GM11168 (cell line): ENCODE measurements around the gene THAP12.

Experiments
- in situ Hi-C: fragments of 300-500 bp; cut with MboI; formaldehyde crosslinking; loops from one replicate; pipeline ENCODE4 v1.12.0; 2022; ENCODE audit warnings: low sequenced_read_pairs; ENCODE audit not compliant: unreplicated experiment

The THAP12 gene

DNA sequence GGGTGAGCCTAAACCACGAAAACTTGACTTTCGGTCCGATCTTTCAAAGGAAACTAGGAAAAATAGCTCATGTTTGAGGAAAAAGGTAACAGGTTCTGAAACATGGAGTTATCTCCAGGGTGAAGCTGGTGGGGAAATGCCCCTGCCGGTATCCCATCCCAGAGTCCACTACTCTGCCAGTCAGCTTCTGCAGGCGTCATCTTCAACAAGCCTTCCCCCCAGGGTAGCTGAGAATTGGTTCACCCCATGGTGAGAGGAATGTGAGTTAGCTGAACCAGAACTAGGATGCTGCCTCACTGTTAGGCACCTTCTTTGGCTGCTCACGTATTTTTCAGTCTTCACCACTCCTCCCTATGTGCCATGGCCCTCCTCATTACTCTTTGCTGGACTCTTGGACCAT is 1.3 kb upstream of the THAP12 start:
- in situ Hi-C loops: no loop called here

DNA sequence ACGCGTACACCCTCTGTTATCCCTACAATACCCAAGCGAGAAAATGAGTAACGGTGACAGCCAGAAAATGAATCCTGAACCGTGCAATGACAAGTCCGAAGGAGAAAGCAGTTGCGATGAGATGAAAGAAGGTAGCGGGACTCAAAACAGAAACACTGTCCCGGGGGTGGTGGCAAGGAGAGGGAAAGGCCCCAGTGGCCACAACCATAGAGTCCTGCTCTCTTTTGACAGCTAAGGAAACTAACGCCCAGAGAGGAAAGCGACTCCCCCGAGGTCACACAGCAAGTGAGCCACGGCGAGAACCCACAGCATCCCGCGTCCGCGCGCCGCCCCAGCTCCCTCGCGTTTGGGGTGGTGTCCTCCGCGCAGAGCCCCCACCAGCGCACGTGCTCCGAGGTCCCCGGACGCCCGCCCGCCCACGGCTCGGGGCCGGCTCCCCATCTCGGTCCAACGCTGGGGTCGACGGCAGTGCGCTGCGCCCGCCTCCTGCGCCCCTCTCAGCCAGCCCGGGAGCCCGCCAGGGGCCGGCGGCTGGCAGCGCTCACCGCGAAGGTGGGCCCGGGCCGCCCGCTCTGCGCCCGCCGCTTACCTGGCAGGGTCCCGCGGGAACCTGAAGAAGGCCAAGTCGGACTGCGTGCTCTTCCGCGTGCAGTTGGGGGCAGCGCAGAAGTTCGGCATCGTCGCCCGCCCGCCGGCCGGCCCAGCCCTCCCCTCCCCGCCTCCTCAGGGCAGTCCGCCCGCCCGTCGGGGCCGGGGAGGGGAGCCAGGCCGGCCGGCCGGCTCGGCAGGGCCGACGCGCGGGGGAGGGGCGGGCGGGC is 564 bp downstream of the THAP12 start:
- in situ Hi-C loops: no loop called here

- in situ Hi-C loops: no loop called here
Observed at GRCh38 chr11:76379807-76380158, 1.1 kb downstream of the THAP12 start.

GRCh38 chr11:76376746-76377558 is 4.0 kb downstream of the THAP12 start:
- in situ Hi-C loops: no loop called here

DNA sequence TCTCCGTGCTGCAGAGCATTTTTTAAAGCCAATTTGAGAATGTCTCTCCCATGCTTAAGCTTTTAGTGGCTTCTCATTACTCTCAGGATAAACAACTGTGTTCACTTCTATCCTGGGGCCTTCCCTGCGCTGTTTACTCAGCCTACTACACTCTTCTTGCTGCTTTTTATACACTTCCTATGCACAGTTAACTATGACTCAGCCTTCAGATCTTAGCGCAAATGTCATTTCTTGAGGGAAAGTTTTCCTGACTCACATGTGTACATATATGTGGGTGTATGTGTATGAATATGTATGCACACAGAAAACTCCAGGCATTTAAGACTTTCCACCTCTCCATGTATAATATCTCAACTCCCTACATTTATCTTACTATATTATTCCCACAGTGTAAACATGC is 9.8 kb downstream of the THAP12 start:
- in situ Hi-C loops: no loop called here

GRCh38 chr11:76369406-76369805 is 11.5 kb downstream of the THAP12 start:
- in situ Hi-C loops: no loop called here

DNA sequence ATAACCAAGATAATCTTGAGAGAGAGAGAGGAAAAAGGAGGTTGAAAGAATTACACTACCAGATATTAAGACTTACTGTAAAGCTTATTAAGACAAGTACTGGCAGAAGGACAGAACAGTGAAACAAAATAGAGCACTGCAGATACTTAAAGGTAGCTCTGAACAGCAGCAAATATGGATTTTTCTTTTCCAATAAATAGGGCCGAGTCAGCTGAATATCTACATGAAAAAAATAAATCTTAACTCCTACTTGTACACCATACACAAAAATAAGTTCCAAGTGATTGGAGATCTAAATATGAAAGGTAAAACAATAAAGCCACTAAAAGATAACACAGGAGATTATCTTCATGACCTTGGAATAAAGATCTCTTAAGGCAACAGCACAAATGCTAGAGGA is 12.4 kb downstream of the THAP12 start:
- in situ Hi-C loops: no loop called here

GRCh38 chr11:76365038-76365679 is 15.8 kb downstream of the THAP12 start:
- in situ Hi-C loops: no loop called here

- in situ Hi-C loops: no loop called here
Observed at GRCh38 chr11:76362716-76363115, 18.2 kb downstream of the THAP12 start.

DNA sequence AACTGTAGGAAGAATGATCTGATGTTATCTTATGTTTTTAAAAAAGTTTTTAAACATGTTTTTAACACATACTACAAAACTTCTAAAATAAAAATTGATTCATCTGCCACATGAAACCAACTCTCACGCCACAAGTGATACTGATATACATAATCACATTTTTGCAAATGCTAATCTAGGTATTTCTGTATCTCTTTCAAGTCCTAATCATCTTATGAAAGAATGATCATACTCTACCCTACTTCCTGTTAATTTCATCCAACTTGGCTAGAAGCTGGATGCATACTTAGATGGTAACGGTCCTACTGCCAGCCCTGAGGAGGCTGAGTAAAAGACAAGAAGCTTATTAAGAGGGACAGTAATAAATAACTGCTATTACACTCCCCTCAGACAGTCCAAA is 19.2 kb downstream of the THAP12 start:
- in situ Hi-C loops: no loop called here

- in situ Hi-C loops: no loop called here
Observed at GRCh38 chr11:76361374-76361773, 19.6 kb downstream of the THAP12 start.

- in situ Hi-C loops: no loop called here
Observed at GRCh38 chr11:76355172-76355571, 25.8 kb downstream of the THAP12 start.

DNA sequence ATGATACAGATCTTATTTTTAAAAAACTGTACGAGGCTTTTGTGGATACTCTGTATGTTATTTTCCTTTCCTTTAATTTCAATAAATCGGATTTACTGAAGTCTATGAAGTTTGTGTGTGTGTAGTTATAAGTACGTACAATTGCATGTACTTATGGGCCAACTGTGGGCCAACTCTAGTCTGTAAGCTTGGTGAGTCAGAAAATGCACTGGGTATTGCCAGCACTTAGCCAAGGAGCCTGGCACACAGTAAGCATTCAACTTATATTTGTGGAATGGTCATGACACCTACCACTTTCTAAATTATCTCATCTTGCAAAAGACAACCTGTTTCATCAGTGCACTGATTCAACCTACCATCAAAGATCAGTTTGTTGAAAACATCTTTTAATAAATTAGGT is 32.6 kb downstream of the THAP12 start:
- in situ Hi-C loops: no loop called here

- in situ Hi-C loops: no loop called here
Observed at GRCh38 chr11:76347466-76347865, 33.5 kb downstream of the THAP12 start.

DNA sequence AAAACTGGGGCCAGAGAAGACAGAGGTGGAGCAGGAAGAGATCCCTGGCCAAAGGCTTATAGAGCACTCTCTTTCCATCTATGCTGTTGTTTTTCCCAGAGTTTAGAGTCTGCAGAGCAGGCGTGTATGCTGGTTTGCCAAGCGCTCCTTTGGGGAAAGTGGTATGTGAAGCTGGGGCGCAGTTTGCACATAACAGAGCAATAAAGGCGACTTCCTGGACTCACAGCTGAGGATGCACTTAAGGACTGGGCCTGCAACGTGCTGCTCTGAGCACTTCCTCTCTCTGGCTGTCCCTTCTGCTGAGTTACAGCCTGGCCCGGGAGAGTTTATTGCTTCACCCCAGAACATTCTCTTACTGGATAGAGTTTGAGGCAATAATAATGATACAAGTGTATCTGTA is 41.7 kb downstream of the THAP12 start:
- in situ Hi-C loops: no loop called here

DNA sequence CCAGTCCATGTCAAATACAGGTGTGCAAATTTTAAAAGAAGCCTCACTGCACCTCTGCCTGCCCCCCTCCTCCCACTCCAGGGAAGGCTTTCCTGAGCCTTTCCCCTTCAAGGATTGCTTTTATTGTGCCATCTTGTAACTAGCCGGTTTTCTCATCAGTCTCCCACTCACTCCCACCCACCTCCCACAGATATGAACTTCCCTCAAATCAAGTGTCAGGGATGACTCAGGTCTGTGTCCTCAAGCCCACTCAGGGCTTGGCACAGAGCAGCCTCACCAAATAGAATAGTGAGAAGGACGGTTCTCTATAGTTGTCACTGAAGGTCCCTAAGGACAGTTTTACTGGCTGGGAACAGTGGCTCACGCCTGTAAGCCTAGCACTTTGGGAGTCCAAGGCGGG is 43.0 kb downstream of the THAP12 start:
- in situ Hi-C loops: no loop called here

DNA sequence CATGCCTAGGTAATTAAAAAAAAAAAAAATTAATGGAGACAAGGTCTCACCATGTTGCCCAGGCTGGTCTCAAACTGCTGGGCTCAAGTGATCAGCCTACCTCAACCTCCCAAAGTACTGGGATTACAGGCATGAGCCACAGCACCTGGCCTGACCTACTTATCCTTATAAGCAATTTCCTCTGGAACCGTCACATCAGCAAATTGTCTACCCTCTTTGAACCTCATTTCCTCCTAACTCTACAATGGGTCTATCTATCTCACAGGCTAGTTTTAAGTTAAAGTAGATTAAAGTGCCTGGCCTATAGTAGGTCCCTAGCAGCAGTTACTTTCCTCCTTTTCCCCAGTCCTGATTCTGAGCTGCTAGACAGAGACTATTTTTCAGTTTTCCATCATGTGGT is 43.5 kb downstream of the THAP12 start:
- in situ Hi-C loops: no loop called here

- in situ Hi-C loops: no loop called here
Observed at GRCh38 chr11:76336597-76336996, 44.3 kb downstream of the THAP12 start.

DNA sequence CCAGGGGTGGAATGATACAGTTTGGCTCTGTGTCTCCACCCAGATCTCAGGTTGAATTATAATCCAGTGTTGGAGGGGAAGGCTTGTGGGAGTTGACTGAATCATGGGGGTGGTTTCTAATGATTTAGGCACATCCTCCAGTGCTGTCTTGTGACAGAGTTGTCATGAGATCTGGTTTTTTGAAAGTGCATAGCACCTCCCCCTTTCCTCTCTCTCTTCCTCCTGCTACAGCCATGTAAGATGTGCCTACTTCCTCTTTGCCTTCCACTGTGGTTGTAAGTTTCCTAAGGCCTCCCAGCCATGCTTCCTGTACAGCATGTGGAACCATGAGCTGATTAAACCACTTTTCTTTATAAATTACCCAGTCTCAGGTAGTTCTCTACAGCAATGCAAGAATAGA is 45.1 kb downstream of the THAP12 start:
- in situ Hi-C loops: no loop called here

- in situ Hi-C loops: no loop called here
Observed at GRCh38 chr11:76334826-76335389, 46.0 kb downstream of the THAP12 start.

- in situ Hi-C loops: no loop called here
Observed at GRCh38 chr11:76330651-76331050, 50.3 kb downstream of the THAP12 start.
